ENCODE results near the gene UBLCP1.

GRCh38 chr5:159303286-159303685 lies 40.2 kb downstream of the UBLCP1 start:
- TF ChIP-seq CTCF (IDR thresholded peaks at IDR 0.05 in 2 of 3, conservative IDR thresholded peaks at IDR 0.05 in 1 of 3; ENCODE audit: borderline replicate concordance in 1 of 3, insufficient read depth in 1 of 3, low read depth in 2 of 3, low read length in 2 of 3), result no peak
- no peak for TF ChIP-seq ZNF274 (IDR thresholded peaks at IDR 0.05; ENCODE audit: low read depth, low read length)
- no peak for TF ChIP-seq REST (IDR thresholded peaks at IDR 0.05; ENCODE audit: low read depth)
- TF ChIP-seq POLR2A (IDR thresholded peaks at IDR 0.05; ENCODE audit: borderline replicate concordance, extremely low read depth, insufficient read depth, insufficient read length), result no peak
- no peak for TF ChIP-seq SIN3A (IDR thresholded peaks at IDR 0.05; ENCODE audit: low read depth)
- no peak for TF ChIP-seq MAX (IDR thresholded peaks at IDR 0.05)
- TF ChIP-seq POLR2AphosphoS5 (IDR thresholded peaks at IDR 0.05; ENCODE audit: low read depth, low read length), result no peak
- TF ChIP-seq EZH2phosphoT487 (IDR thresholded peaks at IDR 0.05; ENCODE audit: borderline replicate concordance), result no peak
- TF ChIP-seq SP1 (IDR thresholded peaks at IDR 0.05; ENCODE audit: low read depth), result no peak

Measured in HCT116 (cell line).